CD4-positive, alpha-beta T cell treated with Interleukin-4 for 4 hours (primary cell): ENCODE data around the gene CRNN.
A peak's percentile ranks its signal among the peaks of the same experiment; 100 is the strongest.

ENCODE experiments used
- DNase-seq: peaks from one replicate; pipeline ENCODE4 v3.0.0-alpha.2; 2020

Gene CRNN

DNA sequence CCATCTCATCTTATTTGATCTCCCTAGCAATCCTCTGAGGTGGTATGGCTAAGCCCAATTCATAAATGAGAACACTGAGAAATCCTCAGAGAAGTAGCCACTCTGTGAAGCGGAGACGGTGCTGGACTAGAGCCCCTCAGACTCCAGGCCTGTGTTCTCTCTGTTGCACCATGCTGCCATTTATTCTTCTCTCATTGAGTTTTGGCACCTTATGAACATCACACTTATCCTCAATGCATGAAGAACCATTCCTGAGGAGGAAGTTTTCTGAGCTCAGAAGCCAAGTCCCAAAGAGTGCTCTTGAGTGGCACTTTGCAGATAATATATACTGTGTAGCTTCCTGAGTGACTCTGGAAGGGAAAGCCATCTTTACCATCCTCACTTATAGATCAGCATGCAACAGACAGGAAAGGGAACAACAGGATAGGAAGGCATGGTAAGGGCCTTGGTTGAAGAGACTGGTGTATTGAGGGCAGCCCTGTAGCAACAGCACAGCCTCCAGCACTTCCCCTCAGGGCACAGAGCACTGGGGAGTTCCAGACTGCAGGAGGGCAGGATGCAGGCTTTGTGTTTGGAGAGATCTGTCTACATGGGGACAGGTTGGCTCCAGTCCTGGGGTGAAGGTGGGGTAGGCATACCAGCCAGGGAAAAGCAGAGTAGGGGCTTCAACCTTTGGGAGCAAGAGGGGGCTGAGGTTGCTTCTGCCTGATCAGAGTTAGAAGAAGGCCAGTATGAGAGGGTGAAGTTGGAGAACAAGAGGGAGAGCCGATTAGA, 1.6 kb upstream of the CRNN start:
- no peak for DNase-seq

DNA sequence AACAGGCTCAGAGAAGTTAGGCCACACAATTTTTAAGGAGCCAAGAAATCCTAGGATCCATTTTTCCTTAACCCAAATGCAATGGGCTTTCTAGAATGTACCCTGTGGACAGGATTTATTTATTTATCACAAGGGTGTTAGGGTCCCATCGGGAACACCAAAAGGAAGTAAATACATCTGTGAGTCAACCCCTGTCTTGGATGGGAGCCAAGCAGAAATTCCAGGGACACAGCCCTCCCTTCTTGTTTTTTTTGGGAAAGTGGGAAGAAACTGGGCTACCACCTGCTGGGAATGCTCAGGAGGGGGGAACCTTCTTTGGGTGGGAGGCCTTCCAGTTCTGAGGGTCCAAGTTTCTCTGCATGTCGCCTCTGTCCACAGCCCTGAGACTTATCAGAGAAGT, 1.3 kb downstream of the CRNN start:
- DNase-seq, result no peak

DNA sequence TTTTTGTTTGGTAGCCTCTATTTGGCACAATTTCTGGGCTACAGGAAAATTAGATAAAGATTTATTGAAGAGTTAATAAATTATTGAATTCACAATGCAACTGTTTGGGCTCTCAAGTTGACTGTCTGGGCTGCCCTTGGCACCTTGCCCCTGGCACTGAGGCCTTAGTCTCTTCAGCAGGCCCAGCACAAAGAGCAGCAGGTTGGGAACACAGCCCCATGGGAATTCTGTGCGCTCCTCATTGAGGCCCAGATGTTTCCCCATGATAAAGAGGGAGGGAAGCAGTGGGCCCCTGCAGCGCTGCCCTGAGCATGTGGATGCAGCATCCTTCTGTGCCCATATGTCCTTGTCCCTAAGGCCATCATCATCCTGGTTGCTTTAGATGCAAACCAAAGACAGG, 2.9 kb downstream of the CRNN start:
- DNase-seq, result no peak

DNA sequence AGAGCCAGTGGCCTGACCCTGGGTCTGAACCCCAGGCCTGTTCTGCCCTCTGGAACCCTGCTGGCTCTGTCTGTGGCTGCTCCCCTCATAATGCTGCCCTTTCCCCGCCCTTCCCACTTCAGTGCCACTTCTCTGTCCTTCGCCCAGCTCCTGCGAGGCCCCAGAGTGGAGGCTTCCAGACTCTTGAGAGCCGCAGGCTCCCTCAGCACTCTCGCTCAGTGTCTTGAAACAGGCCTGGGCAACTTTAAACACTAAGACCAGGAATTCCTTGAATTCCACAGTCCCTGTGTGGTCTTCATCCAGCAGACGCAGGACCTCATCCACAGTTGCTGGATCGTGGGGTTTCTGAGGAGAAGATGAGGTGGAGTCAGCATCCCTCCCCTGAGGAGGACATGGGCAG, 3.5 kb downstream of the CRNN start:
- no peak for DNase-seq

DNA sequence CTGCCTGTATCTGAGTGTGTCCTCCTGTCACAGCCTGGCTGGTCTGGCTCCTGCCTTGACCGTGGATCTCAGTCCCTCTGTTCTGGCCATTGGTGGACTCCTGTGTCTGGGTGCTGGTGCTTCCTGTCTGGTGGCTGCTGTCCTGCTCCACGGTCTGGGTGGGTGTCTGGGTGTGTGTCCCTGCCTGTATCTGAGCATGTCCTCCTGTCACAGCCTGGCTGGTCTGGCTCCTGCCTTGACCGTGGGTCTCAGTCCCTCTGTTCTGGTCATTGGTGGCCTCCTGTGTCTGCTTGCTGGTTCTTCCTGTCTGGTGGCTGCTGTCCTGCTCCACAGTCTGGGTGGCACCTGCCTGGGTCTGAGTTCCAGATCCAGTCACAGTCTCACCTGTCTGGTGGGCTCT, 4.0 kb downstream of the CRNN start:
- DNase-seq, result no peak

DNA sequence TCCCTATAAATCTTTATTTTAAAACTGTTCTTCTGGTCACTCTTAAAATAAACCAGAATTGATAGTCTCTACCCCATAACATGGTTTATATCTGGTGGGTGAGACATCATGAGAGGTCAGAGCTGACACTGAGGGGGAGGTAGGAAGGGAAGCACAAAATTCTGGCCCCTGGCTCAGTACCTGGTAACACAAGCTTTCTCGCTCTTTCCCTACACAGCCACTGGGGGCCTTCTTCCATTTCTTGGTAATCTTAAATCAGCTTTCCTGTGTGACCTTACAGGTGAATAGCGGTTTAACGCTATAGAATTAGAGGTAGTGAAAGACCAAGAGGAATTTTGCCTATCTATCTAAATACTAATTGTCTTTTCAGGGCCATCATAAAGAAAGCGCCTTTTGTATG, 5.4 kb downstream of the CRNN start:
- DNase-seq, result no peak

DNA sequence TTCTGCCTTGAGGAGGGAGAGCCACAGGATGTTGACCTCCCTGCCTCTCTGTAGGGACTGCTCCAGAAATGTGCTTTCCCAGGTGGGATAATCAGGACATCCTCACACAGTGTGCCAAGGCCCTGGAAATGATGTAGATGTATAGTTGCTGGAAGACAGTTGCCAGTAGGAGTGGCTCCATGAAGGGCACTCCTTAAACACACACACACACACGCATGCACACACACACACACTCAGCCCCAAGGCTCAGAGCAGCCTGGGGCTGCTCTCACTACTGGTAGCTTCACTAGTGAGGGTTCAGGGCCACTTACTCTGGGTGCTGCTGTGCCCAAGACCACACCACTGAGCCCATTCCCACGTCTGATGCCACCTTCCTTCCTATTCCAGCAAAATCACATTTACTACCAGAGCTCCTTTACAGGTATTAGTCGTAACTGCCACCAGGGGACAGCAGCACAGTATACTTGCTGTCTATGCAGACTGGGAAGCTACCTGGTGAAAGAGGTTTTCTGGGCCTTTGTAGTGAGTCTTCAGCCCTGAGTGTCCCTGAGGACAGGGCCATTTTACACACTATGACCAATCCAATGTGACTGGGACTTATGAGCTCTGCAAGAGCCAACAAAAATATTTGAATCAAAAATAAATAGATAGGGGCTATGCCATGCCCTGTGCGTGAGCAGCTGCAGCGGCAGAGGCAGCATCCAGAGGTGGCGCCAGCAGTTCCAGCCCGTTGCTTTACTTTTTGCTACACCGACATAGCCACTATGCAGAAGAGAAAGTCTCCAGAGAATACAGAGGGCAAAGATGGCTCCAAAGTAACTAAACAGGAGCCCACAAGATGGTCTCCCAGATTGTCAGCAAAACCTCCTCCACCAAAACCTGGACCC, 15.0 kb downstream of the CRNN start:
- DNase-seq, result no peak

DNA sequence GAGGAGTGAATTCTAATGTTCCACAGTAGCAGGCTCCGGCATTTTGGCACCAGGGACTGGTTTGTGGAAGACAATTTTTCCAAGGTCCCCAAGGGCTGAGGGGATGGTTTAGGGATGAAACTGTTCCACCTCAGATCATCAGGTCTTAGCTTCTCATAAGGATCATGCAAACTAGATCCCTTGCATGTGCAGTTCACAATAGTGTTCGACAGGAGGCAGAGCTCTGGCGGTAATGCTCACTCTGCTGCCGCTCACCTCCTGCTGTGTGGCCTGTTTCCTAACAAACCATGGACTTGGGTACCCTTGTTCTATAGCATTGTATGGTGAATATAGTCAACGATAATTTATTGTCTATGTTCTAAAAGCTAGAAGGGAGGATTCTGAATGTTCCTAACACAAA, 16.6 kb downstream of the CRNN start:
- DNase-seq, result no peak

DNA sequence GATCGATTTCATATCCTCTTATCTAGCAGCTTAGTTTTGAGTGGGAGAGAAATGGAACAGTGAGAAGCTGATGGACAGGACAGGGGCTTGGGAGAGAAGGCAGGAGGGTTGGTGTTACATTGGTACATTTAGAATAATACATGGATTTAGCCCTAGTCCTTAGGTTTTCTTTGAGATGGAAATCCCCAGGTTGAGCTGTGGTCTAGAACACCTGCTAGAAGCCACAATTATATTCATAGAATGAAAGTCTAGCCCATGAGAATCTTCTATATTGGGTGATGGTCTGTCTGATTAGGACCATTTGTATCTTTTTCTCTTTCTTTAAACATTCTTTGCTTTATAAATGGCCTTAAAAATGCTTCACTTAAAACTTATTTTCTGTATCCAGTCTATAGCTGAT, 19.9 kb downstream of the CRNN start:
- DNase-seq, result no peak

DNA sequence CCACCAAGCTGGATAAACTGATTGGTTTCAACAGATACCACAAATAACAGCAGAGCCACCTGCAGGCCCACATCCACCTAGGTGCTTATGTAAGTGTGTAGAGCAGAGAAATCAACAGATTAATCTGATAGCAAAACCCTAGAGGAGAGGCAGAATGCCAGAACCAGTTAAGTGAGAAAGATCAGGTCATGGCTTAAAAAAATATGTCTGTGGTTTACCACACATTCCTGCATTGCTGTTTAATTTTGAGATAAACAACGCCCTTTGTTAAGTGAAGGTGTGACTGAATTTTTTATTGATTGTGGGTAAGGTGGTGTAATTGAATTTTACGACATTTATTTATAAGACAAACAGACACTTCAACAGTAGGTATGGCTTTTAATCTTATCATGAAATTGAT, 21.2 kb downstream of the CRNN start:
- peak; percentile 61 for DNase-seq

DNA sequence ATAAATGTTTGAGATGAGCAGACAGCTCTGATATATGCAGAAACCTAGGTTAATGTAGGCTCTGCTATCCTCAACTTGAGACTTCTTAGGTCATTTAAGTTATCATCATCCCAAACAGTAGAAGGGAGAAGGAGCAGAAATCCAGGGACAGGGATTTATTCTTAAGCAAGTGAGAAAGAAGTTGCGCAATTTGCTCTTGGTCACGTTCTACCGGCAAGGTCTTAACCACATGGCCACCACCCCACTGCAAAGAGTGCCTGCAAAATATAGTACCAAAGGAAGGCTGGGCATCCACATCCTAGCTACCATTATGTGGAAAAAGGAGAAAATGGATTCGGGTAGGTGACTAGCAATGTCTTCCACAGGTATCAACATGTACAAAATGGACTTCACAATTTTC, 25.2 kb downstream of the CRNN start:
- no peak for DNase-seq

DNA sequence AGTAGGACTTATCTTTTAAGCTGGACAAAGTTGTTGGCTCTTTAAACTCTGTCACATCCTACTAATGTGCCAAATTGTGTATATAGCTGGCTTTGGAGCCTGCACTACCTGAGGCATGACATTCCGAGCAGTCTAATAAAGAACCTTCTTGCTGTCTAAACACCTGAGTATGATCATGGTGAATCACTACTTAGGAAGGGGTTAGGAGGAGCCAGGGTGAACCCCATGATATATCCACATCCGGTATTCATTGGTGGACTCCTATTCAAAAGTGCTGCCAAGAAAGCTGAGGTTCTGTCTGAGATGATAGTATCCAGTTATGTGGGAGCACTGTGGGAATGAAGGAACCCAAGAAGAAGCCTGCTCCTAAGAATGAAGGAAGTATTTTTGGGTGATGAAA, 27.1 kb downstream of the CRNN start:
- DNase-seq, result no peak

DNA sequence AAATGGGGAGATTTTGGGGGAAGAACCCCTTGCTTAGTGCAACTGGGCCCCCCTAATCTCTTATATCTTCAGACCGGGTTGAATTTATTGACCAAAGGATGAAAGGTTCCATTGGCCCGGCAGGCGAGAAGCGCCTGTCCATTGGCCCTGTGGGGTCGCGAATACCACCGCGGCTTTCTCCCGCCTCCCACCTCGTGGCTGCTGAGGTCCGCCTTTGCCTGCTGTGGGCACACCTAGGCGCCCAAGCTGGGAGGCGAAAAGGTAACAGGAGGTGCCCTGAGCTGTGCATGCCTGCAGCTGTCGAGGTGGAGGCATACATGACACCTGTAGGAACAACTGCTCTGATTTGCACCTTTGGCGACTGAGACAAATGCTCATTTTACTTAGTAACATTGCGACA, 33.1 kb downstream of the CRNN start:
- DNase-seq, result no peak

DNA sequence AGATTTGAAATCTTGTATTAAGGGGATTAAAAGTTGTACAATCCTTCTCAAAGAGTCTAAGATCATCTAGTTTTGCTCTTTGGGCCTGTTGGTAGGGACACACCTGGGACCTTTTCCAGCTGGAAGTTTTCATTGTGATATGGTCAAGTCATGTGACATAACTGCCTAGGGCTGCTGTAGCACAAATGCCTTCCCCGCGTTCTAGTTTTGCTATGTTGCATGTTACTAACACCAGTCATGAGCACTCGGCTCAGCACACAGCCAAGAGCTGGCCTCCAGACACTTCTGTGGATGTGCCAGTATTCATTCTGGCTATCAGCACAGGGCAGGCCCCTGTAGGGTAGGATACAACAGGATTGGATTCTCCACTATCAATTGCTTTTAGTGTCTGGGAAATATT, 39.6 kb downstream of the CRNN start:
- no peak for DNase-seq

DNA sequence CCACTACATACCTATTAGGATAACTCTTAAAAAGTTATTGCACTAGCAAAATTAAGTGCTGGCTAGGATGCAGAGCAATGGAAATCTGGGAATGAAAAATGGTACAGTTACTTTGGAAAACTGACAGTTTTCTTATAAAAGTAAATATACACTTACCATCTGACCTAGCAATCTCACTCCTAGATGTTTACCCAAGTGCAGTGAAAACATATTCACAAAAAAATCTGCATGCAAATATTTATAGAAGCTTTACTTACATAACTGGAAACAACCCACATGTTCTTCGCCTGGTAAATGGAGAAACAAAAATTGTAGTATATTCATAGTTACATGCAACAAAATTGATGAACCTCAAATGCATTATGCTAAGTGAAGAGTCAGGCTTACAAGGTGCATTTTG, 41.4 kb downstream of the CRNN start:
- DNase-seq, result no peak

DNA sequence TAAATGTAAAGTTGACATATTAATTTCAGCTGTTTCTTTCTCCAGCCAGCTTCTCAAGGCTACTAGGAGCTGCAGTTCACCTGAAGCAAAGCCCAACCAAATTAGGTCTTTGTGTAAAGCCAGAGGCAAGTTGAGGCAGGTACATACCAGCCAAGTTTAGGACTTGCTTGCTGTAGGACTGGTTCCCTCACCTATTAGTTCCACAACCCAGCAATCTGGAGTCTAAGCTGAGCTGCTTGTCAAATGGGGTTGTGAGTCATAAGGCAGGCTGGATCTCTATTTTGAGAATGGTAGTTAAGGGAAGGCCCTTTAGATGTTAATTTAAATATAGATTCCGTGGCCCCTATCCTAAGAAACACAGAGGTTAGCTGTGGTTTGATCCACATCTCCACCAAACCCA, 46.6 kb downstream of the CRNN start:
- DNase-seq, result no peak

DNA sequence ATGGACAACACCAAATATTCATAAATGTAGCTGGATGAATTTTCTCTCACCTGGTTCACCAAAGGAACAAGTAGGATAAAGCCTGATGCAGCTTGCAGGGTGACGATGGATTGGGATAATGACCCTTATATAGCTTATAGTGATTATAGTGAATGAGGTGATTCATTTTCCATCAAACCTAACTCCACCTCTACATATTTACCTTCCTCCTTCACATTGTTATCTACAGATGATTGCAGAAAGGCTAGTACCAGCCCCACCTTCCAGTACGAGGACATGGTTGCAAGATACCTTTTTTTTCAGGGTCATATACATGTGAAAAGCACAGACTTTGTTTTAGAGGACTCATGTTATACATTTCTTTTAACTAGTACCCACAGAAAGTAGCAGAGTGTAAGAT, 54.2 kb downstream of the CRNN start, which contains the start of gene FLG2:
Gene FLG2, minus strand, starts transcription at position 101 of the 400 bp plus-strand sequence. CDS start 1,122 bp downstream, outside the sequence.
- DNase-seq, result no peak
